Gastrocnemius medialis (tissue), 4 donors: Measurements from ENCODE around the gene BTAF1.

Experiments
- CTCF ChIP-seq, 5 experiments: fragments of 450-650 bp in 3 of 5; fragments of 200-600 bp in 2 of 5; sonication (generic) in 2 of 5; IDR thresholded peaks in 4 of 5; conservative IDR thresholded peaks in 1 of 5; 1 replicate in 4 of 5; 2 replicates in 1 of 5; pipeline ENCODE4 v1.5.1; 2016 to 2019; ENCODE audit warnings: antibody characterized with exemption in 5 of 5, mild to moderate bottlenecking in 3 of 5, moderate library complexity in 3 of 5
- POLR2A ChIP-seq, 2 donors: fragments of 450-650 bp; IDR thresholded peaks; one replicate each; pipeline ENCODE4 v1.6.1; 2017; ENCODE audit warnings: antibody characterized with exemption in 2 of 2, mild to moderate bottlenecking in 2 of 2, moderate library complexity in 2 of 2

- TF ChIP-seq CTCF (IDR thresholded peaks at IDR 0.05 in 4 of 5, conservative IDR thresholded peaks at IDR 0.05 in 1 of 5), result no peak
- no peak for TF ChIP-seq POLR2A (IDR thresholded peaks at IDR 0.05)
These were observed 142.8 kb downstream of the BTAF1 start for GRCh38 chr10:92066386-92066785.
